Epithelial cell of proximal tubule (primary cell): ENCODE data around the gene AHCYL2. TPM values are rescaled to one million over a fixed set of nuclear protein-coding genes. Genes with fewer than 3 reads are reported as not detected.
"Not testable (repeated sequence)": the region's sequence is repeated elsewhere in the genome, so short reads cannot be mapped to it uniquely, and the experiment has no call there.

Experiments used
- DNase-seq: peaks from one replicate; pipeline ENCODE4 v3.0.0-alpha.2; 2011; ENCODE audit warnings: low read depth
- H3K4me3 ChIP-seq: 2 replicates; pipeline ENCODE4 v1.5.1; 2011; ENCODE audit warnings: low read depth, mild to moderate bottlenecking, low read length
- total RNA-seq: library from RNA; depleted of rRNA; stranded (reverse); fragments of >200 nt; gene quantifications from 2 replicates; pipeline ENCODE4 v1.2.3, GENCODE V29; 2015
- TF ChIP-seq, protein P1 (sequence below): conservative IDR thresholded peaks from 2 replicates; pipeline ENCODE4 v1.5.1; 2012; ENCODE audit warnings: low read depth, mild to moderate bottlenecking, low read length

The AHCYL2 gene
- total RNA-seq, 1 donor from 2014 or later: 7.0 TPM

DNA sequence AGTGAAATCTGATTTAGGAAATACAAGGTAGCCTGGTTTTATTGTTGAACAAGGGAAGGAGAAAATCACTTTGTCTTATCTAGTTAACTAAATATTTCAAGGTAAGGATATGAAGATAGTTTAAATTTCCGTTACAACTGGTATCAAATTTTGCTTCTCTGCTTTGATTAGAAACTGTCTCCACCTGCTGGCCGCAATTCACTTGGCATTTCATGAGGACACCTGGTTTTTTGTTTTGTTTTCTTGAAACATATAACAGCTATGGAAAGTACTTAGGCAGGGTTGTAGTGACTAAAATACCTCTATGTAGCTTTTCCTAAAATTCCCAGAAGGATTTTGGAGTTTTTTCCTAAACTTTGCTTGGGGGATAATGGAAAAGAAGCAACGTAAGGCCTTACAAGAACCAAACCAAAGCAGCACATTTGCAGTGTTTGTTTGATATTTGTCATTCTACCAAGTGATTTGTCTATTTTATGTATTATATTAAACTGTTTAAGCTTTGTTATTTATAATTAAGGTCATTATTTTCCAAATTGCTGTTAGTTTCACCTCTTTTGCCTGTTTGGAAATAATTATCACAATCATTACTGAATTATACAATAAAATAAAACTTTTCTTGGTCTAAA is 73.6 kb downstream of the AHCYL2 start:
- TF ChIP-seq, protein P1, sequence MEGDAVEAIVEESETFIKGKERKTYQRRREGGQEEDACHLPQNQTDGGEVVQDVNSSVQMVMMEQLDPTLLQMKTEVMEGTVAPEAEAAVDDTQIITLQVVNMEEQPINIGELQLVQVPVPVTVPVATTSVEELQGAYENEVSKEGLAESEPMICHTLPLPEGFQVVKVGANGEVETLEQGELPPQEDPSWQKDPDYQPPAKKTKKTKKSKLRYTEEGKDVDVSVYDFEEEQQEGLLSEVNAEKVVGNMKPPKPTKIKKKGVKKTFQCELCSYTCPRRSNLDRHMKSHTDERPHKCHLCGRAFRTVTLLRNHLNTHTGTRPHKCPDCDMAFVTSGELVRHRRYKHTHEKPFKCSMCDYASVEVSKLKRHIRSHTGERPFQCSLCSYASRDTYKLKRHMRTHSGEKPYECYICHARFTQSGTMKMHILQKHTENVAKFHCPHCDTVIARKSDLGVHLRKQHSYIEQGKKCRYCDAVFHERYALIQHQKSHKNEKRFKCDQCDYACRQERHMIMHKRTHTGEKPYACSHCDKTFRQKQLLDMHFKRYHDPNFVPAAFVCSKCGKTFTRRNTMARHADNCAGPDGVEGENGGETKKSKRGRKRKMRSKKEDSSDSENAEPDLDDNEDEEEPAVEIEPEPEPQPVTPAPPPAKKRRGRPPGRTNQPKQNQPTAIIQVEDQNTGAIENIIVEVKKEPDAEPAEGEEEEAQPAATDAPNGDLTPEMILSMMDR: peak; percentile 88
- DNase-seq: no peak
- H3K4me3 ChIP-seq: no peak overlapping the region

DNA sequence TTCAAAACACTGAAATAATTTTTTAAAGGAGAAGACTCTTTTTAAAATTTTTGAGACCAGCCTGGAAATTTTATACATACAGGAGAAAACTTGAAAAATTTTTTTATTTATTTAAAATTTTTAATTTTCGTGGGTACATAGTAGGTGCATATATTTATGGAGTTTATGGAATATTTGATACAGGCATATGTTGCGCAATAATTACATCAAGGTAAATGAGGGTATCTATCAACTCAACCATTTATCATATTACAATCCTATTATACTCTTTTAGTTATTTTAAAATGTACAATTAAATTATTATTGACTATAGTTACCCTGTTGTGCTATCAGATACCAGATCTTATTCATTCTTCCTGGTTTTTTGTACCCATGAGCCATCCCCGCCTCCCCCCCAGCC is 75.1 kb downstream of the AHCYL2 start:
- no peak overlapping the region for H3K4me3 ChIP-seq
- no peak for DNase-seq
- TF ChIP-seq, protein P1: no peak

DNA sequence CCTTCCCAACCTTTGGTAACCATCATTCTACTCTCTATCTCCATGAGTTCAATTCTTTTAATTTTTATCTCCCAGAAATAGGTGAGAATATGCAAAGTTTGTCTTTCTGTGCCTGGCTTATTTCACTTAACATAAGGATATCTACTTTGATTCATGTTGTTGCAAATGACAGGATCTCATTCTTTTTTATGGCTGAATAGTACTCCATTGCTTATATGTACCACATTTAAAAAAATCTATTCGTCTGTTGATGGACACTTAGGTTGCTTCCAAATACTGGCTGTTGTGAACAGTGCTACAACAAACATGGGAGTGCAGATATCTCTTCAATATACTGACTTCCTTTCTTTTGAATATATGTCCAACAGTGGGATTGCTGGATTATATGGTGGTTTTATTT is 75.5 kb downstream of the AHCYL2 start:
- DNase-seq, H3K4me3 ChIP-seq: not testable (repeated sequence)

DNA sequence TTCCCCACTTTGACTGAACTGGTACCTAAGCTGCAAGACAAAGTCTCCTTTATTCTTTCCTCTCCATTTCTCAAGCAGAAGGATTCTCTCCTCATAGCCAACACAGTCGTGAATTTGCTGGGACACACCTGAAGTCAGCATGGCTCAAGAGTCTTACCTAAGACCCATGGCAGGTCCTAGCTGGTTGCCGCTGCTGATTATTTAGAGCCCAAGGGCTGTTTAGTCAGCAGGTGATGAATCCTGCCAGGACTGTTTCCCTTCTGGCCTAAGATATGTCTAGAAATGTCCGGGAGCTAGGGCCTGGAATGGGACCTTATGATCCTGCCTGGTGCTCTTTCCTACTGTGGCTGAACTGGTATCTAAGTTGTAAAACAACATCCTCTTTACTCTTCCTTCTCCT is 82.8 kb downstream of the AHCYL2 start:
- H3K4me3 ChIP-seq: no peak overlapping the region
- TF ChIP-seq, protein P1: no peak
- no peak for DNase-seq

DNA sequence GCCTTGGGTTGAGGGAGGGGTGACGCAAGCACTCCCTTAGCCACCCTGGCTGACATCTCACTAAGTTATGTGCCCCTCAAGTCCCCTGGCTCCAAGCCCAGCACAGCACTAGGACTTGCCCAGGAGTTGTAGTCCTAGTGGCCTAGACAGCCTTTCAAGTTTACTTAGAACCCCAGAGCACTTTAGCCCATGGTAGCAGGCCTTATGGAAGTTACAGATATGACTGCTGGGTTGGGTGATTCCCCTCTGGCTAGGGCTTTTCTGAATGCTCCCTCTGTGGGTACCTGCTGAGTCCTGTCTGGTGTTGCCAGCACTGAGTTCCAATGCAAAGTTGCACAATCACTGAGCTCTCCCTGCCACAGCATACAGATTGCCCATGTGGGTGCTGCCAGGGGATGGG is 83.2 kb downstream of the AHCYL2 start:
- H3K4me3 ChIP-seq: no peak overlapping the region
- TF ChIP-seq, protein P1: peak; percentile 10
- DNase-seq: no peak

DNA sequence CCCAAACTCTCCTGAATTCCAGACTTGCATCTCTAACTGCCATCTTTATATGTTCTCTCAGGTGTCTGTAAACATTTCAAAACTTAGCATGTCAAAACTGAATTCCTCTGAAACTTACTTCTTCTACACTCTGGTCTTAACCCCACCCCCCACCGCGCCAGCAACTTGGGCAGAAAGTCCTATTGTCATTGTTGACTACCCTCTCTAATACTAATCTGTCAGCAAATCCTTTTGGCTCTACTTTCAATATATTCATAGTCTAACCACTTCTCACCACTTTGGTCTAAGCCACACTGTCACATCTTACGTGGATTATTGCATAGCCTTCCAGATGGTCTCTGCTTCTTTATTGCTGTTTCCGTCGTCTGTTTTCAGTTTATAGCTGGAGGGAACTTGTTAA is 86.6 kb downstream of the AHCYL2 start:
- TF ChIP-seq, protein P1: no peak
- DNase-seq: no peak
- H3K4me3 ChIP-seq: no peak overlapping the region

DNA sequence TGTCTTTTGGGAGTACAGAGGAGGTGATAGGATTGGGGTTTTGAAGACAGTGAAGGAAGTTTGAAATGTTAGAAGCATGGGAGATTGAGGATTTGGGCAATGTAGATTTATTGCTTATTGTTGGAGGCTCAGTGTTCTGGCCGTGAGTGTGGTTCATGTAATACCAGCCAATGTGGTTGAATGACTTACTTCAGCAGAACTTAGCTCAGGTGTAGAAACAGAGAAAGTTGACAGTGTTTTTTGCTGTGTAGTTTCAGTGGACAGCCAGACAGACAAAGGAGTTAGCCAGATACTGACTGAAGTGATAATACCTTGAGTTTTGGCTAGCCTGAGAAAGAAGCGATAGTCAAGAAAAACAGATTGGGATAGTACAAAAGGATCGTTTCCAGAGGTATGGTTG is 88.5 kb downstream of the AHCYL2 start:
- TF ChIP-seq, protein P1: no peak
- H3K4me3 ChIP-seq: no peak overlapping the region
- no peak for DNase-seq

DNA sequence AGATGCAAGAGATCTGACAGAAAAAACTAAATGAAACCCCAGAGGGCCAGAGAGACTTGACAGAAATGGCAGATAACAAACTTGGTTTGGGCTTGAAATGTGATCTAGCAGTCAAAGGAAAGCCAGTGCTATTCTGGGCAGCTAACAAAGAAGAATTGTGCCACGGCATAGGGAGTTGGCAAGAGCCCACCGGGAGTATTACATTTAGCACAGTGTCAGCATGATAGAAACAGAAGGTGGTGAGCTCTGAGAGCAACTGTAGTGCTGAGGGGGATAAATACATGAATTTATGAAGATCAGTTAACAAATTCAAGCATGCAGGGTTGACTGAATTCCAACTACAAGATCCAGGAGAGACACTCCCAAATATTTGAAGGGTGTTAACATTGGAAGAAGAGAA is 91.1 kb downstream of the AHCYL2 start:
- DNase-seq: no peak
- no peak overlapping the region for H3K4me3 ChIP-seq
- TF ChIP-seq, protein P1: no peak
